Neutrophil (primary cell): ENCODE data around the gene CACNA2D4.

ENCODE experiments used
- H3K27ac ChIP-seq: fragments of 200-600 bp; sonication (generic); 2 replicates; pipeline ENCODE4 v1.5.1; 2016; ENCODE audit warnings: mild to moderate bottlenecking, moderate library complexity
- H3K27me3 ChIP-seq: fragments of 200-600 bp; sonication (generic); 2 replicates; pipeline ENCODE4 v1.6.0; 2016; ENCODE audit warnings: mild to moderate bottlenecking
- H3K36me3 ChIP-seq: fragments of 200-600 bp; sonication (generic); 2 replicates; pipeline ENCODE4 v1.5.1; 2017
- H3K4me1 ChIP-seq, 2 experiments: fragments of 200-600 bp in 1 of 2; sonication (generic) in 1 of 2; 1 replicate in 1 of 2; 2 replicates in 1 of 2; pipeline versions ENCODE4 v1.5.1 to v1.6.1; 2013 to 2016; ENCODE audit warnings: low read depth in 1 of 2, low read length in 1 of 2, mild to moderate bottlenecking in 1 of 2, moderate library complexity in 1 of 2; ENCODE audit not compliant: control insufficient read depth in 1 of 2, insufficient read depth in 1 of 2
- H3K4me3 ChIP-seq, 2 experiments: fragments of 200-600 bp in 1 of 2; sonication (generic) in 1 of 2; 1 replicate in 1 of 2; 2 replicates in 1 of 2; pipeline ENCODE4 v1.5.1; 2013 to 2016; ENCODE audit warnings: low read depth in 1 of 2, low read length in 1 of 2, mild to moderate bottlenecking in 1 of 2, moderate library complexity in 1 of 2
- H3K9me3 ChIP-seq: fragments of 200-600 bp; sonication (generic); 2 replicates; pipeline ENCODE4 v1.5.1; 2016
- CTCF ChIP-seq: fragments of 200-600 bp; sonication (generic); IDR thresholded peaks from 2 replicates; pipeline ENCODE4 v1.5.1; 2016; ENCODE audit warnings: antibody characterized with exemption

CACNA2D4 gene

GRCh38 chr12:1885599-1886245, 32.7 kb downstream of the CACNA2D4 start:
- no peaks in the 10 kb centered on the region for H3K9me3 ChIP-seq
- H3K36me3 ChIP-seq, result no peaks in the 10 kb centered on the region
- no peaks in the 10 kb centered on the region for H3K4me1 ChIP-seq
- TF ChIP-seq CTCF, result no peak
- peaks cover 4% of the 10 kb centered on the region for H3K27me3 ChIP-seq
- no peak overlapping the region for H3K4me3 ChIP-seq
- H3K27ac ChIP-seq, result no peak overlapping the region

DNA sequence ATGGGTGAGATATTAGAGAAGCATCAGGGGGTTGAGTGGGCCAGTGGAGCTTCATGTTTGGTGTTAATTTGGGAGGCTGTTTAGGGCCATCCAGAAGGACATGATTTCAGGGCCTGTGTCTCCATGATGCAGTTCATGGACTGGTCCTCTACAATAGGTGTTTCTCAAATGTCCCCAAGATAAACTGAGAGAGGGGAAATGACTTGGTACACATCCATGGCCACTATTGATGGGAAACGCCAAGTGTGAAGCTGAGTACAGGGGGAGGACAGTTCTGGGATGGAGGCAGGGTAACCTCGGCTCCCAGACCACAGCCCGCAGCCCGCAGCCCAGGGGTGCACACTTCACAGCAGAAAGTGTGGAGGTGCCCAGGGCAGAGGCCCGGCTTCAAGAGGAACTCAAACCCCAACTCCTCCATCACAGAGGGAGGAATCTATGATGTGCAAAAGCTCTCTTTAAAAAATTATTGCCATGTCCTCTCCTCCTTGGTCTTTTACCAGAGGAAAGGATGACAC, 33.3 kb downstream of the CACNA2D4 start:
- no peaks in the 10 kb centered on the region for H3K4me1 ChIP-seq
- no peak overlapping the region for H3K27ac ChIP-seq
- peaks cover 4% of the 10 kb centered on the region for H3K27me3 ChIP-seq
- TF ChIP-seq CTCF, result no peak
- H3K36me3 ChIP-seq, result no peaks in the 10 kb centered on the region
- no peak overlapping the region for H3K4me3 ChIP-seq
- H3K9me3 ChIP-seq, result no peaks in the 10 kb centered on the region

DNA sequence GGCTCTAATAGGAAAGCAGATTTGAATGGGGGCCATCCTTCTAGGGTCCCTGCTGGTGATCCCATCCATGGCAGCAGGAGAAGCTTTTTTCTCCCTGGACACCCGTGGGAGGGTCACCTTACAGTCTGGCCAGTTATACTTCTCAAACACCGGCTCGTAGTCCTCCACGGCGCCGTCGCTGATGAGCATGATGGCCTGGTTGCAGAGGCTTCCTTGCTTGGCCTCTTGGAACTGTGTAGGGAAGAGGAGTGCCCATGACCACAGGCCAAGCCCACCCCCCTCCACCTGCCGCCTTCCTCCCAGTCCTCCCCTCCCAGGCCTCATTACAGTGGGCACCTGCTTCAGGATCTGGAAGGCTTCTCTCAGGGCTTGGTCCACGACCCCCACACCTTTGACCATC, 33.8 kb downstream of the CACNA2D4 start:
- TF ChIP-seq CTCF, result no peak
- Histone ChIP-seq H3K36me3 (no peaks in the 10 kb centered on the region), H3K4me1 (no peaks in the 10 kb centered on the region), H3K27me3 (peaks cover 4% of the 10 kb centered on the region), H3K27ac (no peak overlapping the region), H3K9me3 (no peaks in the 10 kb centered on the region), H3K4me3 (no peak overlapping the region)

DNA sequence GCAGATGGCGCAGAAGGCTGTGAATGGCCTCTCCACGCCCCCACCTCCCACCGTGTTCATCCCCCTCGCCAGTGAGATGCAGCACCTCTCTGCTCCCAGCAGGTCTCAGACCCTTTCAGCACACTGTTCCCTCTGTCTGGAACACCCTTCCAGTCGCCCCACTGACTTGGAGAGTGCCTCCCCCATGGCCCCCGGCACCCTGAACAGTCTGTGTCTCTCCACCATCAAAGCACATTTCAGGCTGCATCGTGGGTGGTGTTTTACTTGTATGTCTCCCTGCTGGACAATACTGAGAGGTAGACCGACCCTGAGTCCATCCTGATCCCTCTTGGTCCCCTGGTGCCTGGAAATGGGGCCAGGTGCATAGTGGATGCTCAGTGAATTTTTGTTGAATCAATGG, 34.9 kb downstream of the CACNA2D4 start:
- H3K9me3 ChIP-seq, result no peaks in the 10 kb centered on the region
- H3K27ac ChIP-seq, result no peak overlapping the region
- no peak for TF ChIP-seq CTCF
- no peaks in the 10 kb centered on the region for H3K36me3 ChIP-seq
- no peaks in the 10 kb centered on the region for H3K4me1 ChIP-seq
- H3K4me3 ChIP-seq, result no peak overlapping the region
- H3K27me3 ChIP-seq, result peaks cover 4% of the 10 kb centered on the region

DNA sequence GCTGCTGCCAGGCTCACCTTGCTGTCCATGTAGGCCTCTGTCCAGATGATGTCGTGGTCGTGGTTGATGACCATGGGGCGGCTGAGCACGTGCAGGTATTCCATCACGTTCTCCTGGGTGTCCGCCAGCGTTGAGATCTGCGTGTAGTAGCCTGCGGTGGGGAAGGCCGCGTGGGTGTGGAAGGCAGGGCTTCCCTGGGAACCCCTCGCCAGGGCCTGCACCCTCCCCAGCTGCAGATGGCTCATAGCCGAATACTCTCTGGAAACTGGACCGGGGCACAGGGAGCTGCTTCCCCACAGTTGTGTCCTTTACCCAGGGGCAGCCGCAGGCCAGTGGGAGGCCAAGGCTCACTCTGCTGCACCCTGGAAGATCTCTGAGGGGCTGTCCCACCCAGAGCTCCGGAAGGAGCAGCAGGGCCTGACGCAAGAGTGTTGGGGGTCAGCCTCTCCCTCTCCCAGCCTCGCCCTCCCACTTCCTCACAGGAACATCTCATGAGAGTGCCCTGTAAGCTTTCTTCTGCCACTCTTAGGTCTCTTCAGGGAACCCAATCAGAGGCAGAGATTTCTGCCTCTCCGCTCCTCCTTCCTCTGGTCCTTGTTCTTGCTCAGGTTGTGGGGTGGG, 35.5 kb downstream of the CACNA2D4 start:
- no peaks in the 10 kb centered on the region for H3K36me3 ChIP-seq
- TF ChIP-seq CTCF, result no peak
- H3K9me3 ChIP-seq, result no peaks in the 10 kb centered on the region
- no peaks in the 10 kb centered on the region for H3K4me1 ChIP-seq
- no peak overlapping the region for H3K4me3 ChIP-seq
- H3K27ac ChIP-seq, result no peak overlapping the region
- H3K27me3 ChIP-seq, result peaks cover 4% of the 10 kb centered on the region
